WI38 (cell line): ENCODE results near the gene MLC1.

Experiments
- H3K4me3 ChIP-seq: 2 replicates; pipeline ENCODE4 v1.5.1; 2011; ENCODE audit warnings: low read depth, mild to moderate bottlenecking, control low read depth, low read length
- TF ChIP-seq, protein P1 (sequence below): IDR thresholded peaks from 2 replicates; pipeline ENCODE4 v1.5.1; 2012; ENCODE audit warnings: low read depth, mild to moderate bottlenecking, control low read depth, low read length

Gene MLC1

DNA sequence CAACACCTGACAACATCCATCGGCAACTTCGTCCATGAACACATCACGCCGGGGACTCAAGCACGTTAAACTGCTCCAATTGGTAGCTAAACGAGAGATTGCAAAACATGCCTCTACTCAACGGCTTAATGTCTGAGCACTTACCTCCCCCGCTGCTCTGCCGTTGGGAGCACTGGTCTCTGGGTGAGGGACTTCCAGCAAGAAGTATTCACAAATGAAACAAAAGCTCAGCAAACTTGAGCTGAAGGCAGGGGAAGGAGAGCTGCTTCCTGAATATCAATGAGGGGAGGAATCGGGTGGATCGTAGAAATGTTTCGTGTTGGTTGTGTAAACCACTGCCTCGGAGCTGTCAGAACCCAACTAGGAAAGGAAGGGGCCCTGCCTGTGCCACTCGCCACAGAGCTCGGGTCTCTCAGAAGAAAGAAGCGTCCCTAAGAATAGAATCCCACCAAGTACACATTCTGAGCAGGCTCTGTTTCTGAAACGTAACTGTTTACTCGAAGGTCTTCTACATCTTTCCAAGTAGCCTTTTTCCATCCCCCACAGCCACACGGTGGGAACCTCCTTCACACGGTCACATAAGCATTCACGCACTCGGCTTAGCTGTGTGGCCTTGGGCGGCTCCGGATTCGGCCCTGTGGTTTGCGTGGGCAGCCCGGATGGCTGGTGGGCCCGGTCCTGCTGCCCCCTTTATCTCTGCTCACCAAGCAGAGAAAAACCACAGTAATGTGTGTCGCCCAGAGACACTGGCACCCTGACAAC, at the start of gene MLC1:
Gene MLC1 (minus strand): TSS at position 216 of the 762 bp plus-strand sequence. CDS start 524 bp downstream, outside the sequence.
- H3K4me3 ChIP-seq, result no peak within 1 kb of the TSS
- TF ChIP-seq, protein P1, sequence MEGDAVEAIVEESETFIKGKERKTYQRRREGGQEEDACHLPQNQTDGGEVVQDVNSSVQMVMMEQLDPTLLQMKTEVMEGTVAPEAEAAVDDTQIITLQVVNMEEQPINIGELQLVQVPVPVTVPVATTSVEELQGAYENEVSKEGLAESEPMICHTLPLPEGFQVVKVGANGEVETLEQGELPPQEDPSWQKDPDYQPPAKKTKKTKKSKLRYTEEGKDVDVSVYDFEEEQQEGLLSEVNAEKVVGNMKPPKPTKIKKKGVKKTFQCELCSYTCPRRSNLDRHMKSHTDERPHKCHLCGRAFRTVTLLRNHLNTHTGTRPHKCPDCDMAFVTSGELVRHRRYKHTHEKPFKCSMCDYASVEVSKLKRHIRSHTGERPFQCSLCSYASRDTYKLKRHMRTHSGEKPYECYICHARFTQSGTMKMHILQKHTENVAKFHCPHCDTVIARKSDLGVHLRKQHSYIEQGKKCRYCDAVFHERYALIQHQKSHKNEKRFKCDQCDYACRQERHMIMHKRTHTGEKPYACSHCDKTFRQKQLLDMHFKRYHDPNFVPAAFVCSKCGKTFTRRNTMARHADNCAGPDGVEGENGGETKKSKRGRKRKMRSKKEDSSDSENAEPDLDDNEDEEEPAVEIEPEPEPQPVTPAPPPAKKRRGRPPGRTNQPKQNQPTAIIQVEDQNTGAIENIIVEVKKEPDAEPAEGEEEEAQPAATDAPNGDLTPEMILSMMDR, result no peak

DNA sequence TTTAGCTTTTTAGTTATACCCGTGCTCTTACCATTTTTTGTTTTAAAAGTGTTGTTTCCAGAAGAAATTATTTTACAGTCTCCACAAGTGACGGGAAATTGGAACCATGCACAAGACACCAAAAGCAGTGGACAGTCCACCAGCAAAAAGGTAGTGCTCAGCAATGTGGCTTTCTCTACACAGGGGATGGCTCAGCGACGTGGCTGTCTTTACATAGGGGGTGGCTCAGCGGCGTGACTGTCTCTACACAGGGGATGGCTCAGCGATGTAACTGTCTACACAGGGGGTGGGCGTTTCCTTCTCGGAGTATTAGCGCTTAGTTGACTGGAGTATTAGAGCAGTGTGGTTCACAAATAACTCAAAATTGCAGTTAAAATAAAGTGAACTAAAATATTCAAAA, 49.3 kb upstream of the MLC1 start:
- TF ChIP-seq, protein P1, result no peak
- no peak overlapping the region for H3K4me3 ChIP-seq

DNA sequence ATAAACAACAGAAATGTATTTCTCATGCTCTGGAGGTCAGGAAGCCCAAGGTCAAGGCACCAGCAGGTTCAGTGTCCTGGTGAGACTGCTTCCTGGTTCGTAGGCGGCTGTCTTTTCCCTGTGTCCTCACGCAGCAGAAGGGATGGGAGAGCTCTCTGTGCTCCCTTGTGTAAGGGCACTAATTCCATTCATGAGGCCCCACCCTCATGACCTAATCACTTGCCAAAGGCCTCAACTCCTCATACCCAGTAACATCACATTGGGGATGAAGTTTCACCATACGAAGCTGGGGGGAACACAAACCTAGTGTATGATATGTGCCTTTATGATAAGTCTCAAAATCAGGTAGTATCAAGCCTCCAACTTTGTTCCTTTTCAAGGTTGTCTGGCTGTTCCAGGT, 46.7 kb upstream of the MLC1 start:
- no peak overlapping the region for H3K4me3 ChIP-seq
- TF ChIP-seq, protein P1, result no peak

DNA sequence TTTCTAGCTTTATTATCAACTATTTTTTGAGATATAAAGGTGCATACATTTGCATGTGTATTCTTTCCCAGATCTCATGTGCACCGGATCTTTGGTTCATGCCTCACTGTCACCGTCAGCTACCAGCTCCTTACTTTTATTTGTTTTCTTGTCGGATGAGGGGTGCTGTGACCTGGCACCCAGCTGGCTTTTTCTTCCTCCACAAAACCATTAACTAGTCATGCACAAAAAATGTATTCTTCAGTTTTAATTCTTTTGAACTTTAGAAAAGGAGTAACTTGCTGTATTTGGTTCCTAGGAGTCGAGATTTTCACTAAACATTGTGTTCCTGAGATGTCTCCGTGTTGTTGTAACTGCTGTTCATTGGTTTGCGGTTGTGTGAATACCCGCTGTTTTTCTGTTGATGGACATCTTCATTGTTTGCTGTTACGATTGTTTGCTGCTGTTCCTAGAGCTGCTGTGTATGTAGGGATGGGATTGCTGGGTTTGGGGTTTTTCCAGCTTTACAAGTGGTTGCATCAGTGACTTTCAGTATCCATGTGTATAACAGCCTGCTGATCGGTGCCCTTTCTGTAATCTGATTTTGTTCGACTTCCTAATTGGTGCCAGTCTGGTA, 44.0 kb upstream of the MLC1 start:
- TF ChIP-seq, protein P1, result no peak
- no peak overlapping the region for H3K4me3 ChIP-seq

DNA sequence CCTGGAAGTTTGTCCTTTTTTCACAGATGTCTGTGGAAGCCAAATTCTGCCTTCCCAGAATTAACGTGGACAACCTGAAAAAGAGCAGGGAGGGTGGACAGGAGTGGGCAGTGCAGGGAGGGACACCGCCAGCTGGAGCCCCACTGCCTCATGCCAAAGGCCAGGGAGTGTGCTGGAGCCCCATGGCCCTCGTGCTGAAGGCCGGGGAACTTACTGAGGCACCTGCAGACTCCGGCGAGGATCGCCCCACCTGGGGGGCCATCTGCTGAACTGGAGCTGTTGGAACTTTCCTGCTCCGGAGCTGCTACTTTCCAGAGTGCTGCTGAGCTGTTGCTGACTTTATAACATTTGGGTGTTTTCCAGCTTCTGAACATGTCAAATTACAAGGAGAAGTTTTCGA, 39.8 kb upstream of the MLC1 start:
- no peak overlapping the region for H3K4me3 ChIP-seq
- TF ChIP-seq, protein P1, result no peak

DNA sequence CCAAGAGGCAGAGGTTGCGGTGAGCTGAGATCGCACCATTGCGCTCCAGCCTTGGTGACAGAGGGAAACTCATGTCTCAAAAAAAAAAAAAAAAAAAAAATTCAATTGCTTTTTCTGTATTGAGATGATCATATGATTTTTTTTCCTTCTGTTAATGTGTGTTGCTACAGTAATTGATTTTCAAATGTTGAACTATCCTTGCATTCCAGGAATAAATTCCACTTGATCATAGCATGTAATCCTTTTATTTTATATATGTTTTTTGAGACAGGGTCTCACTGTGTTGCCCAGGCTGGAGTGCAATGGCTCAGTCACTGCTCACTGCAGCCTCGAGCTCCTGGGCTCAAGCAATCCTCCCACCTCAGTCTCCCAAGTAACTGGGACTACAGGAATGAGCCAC, 37.9 kb upstream of the MLC1 start:
- TF ChIP-seq, protein P1, result no peak

DNA sequence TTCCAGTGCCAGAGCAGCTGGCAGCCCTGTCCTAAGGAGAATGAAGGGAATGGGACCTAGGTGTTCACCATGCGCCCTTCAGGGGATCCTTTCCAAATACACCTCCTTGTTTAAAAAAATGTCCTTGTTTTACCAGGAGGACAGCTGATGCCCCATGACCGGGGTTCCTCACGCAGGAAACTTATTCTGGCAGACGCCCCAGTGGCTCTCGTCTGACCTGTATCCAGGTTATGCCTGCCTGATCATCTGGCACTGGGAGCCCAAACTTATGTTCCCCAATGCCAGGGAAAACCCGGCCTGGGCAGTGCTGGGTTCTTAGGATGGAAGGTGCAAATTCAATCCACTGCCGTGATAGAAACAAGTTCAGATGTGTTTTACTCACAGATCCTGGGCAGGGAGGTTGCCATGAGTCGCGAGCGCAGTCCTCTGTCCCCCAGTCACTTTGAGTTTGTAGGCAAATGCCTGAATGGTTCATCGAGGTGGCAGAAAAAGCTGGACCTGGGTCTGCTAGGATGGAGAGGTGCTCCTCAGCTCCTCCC, 36.0 kb upstream of the MLC1 start:
- TF ChIP-seq, protein P1, result no peak
- no peak overlapping the region for H3K4me3 ChIP-seq

More for the DNA sequence above, 37.9 kb upstream of the MLC1 start:
- no peak overlapping the region for H3K4me3 ChIP-seq
